Measurements from ENCODE around the gene SYT1. TPM values are rescaled to one million over a fixed set of nuclear protein-coding genes. Genes with fewer than 3 reads are reported as not detected.

SYT1 gene
- total and polyA plus RNA-seq, 2 donors, result 0.82 to 1.5 TPM

DNA sequence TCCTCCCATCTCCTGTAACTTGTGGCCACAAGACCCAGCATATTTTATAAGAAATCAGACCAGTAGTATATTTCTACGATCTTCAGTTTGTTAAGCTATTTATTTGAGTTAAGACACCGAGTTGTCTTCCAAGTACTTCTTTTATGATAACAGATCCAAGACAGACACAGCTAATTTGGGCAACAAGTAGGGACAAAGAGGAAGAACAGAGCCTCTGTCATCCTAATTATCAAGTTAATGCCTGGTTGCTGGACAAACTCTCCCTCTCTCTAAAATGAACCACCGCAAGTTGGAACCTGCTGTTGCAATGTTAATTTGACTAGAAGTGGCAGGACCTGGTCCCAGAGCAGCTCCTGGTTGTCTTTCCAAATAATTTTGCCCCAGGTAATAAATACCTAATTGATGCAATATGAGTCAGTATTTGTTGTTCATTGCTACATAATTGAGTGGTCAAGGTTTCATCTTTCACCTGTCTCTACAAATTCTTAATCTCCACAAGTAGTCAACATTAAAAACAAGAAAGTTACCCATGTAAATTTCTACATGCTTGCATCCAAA is 502.5 kb downstream of the SYT1 start:
- no peaks in the 10 kb centered on the region for H3K27me3 ChIP-seq (ENCODE audit: control insufficient read depth in 2 of 2, insufficient read depth in 1 of 2, low read length in 1 of 2)
- no peaks in the 10 kb centered on the region for H3K36me3 ChIP-seq (ENCODE audit: control insufficient read depth in 2 of 2, insufficient read depth in 2 of 2, low read length in 1 of 2)
- no peak for DNase-seq (ENCODE audit: low read depth in 6 of 9, low spot score in 9 of 9)
- WGBS, result 92% methylated on average over 3 of the region's 3 CpGs
- no peak overlapping the region for H3K4me3 ChIP-seq (ENCODE audit: low read length in 2 of 2)
- no peak overlapping the region for H3K27ac ChIP-seq (ENCODE audit: low read depth in 1 of 2, low read length in 1 of 2)
- H3K9me3 ChIP-seq (ENCODE audit: control insufficient read depth in 2 of 2, insufficient read depth in 1 of 2, low read length in 1 of 2), result no peaks in the 10 kb centered on the region
- no peaks in the 10 kb centered on the region for H3K4me1 ChIP-seq (ENCODE audit: control insufficient read depth in 2 of 2, insufficient read depth in 2 of 2, low read length in 2 of 2)

DNA sequence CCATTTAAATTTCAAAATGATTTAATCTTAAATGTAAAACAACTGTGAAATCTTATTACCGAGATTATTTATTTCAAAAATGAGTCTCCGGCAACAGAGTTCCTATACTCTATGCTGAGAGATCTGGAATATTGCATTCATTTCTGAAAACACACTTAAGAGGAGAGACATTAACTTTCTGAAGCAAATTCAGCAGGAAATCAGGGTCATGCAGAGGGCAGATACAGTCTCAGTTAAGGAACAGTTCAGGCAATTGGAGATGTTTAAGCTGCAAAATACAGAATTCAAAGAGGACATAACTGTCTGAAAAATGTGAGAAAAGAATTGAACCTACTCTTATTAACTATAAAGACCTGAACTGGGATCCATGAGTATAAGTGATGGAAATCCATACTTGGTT is 505.4 kb downstream of the SYT1 start:
- H3K4me3 ChIP-seq (ENCODE audit: low read length in 2 of 2), result no peak overlapping the region
- no peaks in the 10 kb centered on the region for H3K27me3 ChIP-seq (ENCODE audit: control insufficient read depth in 2 of 2, insufficient read depth in 1 of 2, low read length in 1 of 2)
- DNase-seq (ENCODE audit: low read depth in 6 of 9, low spot score in 9 of 9), result no peak
- no peaks in the 10 kb centered on the region for H3K9me3 ChIP-seq (ENCODE audit: control insufficient read depth in 2 of 2, insufficient read depth in 1 of 2, low read length in 1 of 2)
- H3K36me3 ChIP-seq (ENCODE audit: control insufficient read depth in 2 of 2, insufficient read depth in 2 of 2, low read length in 1 of 2), result no peaks in the 10 kb centered on the region
- no peaks in the 10 kb centered on the region for H3K4me1 ChIP-seq (ENCODE audit: control insufficient read depth in 2 of 2, insufficient read depth in 2 of 2, low read length in 2 of 2)
- 96% methylated on average over 2 of the region's 2 CpGs for WGBS
- no peak overlapping the region for H3K27ac ChIP-seq (ENCODE audit: low read depth in 1 of 2, low read length in 1 of 2)

GRCh38 chr12:79371226-79371625 is 506.7 kb downstream of the SYT1 start:
- Histone ChIP-seq H3K4me1 (ENCODE audit: control insufficient read depth in 2 of 2, insufficient read depth in 2 of 2, low read length in 2 of 2) (no peaks in the 10 kb centered on the region), H3K36me3 (ENCODE audit: control insufficient read depth in 2 of 2, insufficient read depth in 2 of 2, low read length in 1 of 2) (no peaks in the 10 kb centered on the region), H3K27ac (ENCODE audit: low read depth in 1 of 2, low read length in 1 of 2) (no peak overlapping the region), H3K27me3 (ENCODE audit: control insufficient read depth in 2 of 2, insufficient read depth in 1 of 2, low read length in 1 of 2) (no peaks in the 10 kb centered on the region), H3K4me3 (ENCODE audit: low read length in 2 of 2) (no peak overlapping the region), H3K9me3 (ENCODE audit: control insufficient read depth in 2 of 2, insufficient read depth in 1 of 2, low read length in 1 of 2) (no peaks in the 10 kb centered on the region)
- no peak for DNase-seq (ENCODE audit: low read depth in 6 of 9, low spot score in 9 of 9)
- WGBS, result 90% methylated on average over 2 of the region's 2 CpGs

- Histone ChIP-seq H3K4me3 (ENCODE audit: low read length in 2 of 2) (no peak overlapping the region), H3K27me3 (ENCODE audit: control insufficient read depth in 2 of 2, insufficient read depth in 1 of 2, low read length in 1 of 2) (no peaks in the 10 kb centered on the region), H3K27ac (ENCODE audit: low read depth in 1 of 2, low read length in 1 of 2) (no peak overlapping the region), H3K4me1 (ENCODE audit: control insufficient read depth in 2 of 2, insufficient read depth in 2 of 2, low read length in 2 of 2) (no peaks in the 10 kb centered on the region), H3K9me3 (ENCODE audit: control insufficient read depth in 2 of 2, insufficient read depth in 1 of 2, low read length in 1 of 2) (no peaks in the 10 kb centered on the region), H3K36me3 (ENCODE audit: control insufficient read depth in 2 of 2, insufficient read depth in 2 of 2, low read length in 1 of 2) (no peaks in the 10 kb centered on the region)
- peak in 6 of 9 donors; percentile 8 to 64 (median 26) for DNase-seq (ENCODE audit: low read depth in 6 of 9, low spot score in 9 of 9)
- WGBS, result 75% methylated on average over 5 of the region's 5 CpGs
Measured at GRCh38 chr12:79373896-79374499, 509.4 kb downstream of the SYT1 start.

DNA sequence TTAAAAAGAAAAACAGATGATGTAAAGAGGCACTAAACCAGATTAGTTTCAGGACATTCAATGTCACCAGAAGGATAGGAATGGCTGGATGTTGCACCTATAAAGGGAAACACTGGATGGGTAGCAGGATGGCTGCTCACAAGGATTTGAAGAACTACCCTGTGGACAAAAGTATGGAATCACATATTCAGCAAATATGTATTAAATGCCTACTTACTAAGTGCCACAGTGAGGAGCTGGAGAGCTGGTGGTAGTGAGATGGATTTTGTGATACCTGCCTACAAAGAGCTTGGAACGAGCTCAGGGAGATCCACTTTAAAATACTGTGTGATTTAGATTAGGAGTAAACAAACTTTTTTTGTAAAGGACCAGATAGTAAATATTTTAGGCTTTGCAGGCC is 510.0 kb downstream of the SYT1 start:
- no peaks in the 10 kb centered on the region for H3K36me3 ChIP-seq (ENCODE audit: control insufficient read depth in 2 of 2, insufficient read depth in 2 of 2, low read length in 1 of 2)
- no peaks in the 10 kb centered on the region for H3K9me3 ChIP-seq (ENCODE audit: control insufficient read depth in 2 of 2, insufficient read depth in 1 of 2, low read length in 1 of 2)
- H3K4me3 ChIP-seq (ENCODE audit: low read length in 2 of 2), result no peak overlapping the region
- WGBS, result 94% methylated on average over 1 of the region's 1 CpG
- no peaks in the 10 kb centered on the region for H3K27me3 ChIP-seq (ENCODE audit: control insufficient read depth in 2 of 2, insufficient read depth in 1 of 2, low read length in 1 of 2)
- no peak overlapping the region for H3K27ac ChIP-seq (ENCODE audit: low read depth in 1 of 2, low read length in 1 of 2)
- no peak for DNase-seq (ENCODE audit: low read depth in 6 of 9, low spot score in 9 of 9)
- no peaks in the 10 kb centered on the region for H3K4me1 ChIP-seq (ENCODE audit: control insufficient read depth in 2 of 2, insufficient read depth in 2 of 2, low read length in 2 of 2)

DNA sequence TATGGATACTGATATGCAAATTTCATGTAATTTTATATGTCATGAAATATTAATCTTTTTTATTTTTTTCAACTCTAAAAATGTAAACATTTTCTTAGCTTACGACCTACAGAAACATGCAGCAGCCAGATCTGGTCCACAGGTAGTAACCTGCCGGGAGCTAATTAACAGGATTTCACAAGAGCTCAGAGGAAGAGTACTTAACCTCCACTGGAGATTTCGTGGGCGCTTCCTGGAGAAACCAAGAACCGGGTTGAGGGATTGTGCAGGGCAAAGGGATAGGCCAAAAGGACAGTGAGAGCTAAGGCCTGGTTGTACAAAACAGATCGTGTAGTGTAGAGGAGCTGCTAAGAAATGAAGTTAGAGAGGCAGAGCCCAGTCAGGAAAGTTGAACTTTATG is 510.5 kb downstream of the SYT1 start:
- WGBS, result 93% methylated on average over 6 of the region's 6 CpGs
- Histone ChIP-seq H3K36me3 (ENCODE audit: control insufficient read depth in 2 of 2, insufficient read depth in 2 of 2, low read length in 1 of 2) (no peaks in the 10 kb centered on the region), H3K27me3 (ENCODE audit: control insufficient read depth in 2 of 2, insufficient read depth in 1 of 2, low read length in 1 of 2) (no peaks in the 10 kb centered on the region), H3K27ac (ENCODE audit: low read depth in 1 of 2, low read length in 1 of 2) (no peak overlapping the region), H3K4me3 (ENCODE audit: low read length in 2 of 2) (no peak overlapping the region), H3K9me3 (ENCODE audit: control insufficient read depth in 2 of 2, insufficient read depth in 1 of 2, low read length in 1 of 2) (no peaks in the 10 kb centered on the region), H3K4me1 (ENCODE audit: control insufficient read depth in 2 of 2, insufficient read depth in 2 of 2, low read length in 2 of 2) (no peaks in the 10 kb centered on the region)
- no peak for DNase-seq (ENCODE audit: low read depth in 6 of 9, low spot score in 9 of 9)

GRCh38 chr12:79378496-79378895 is 513.9 kb downstream of the SYT1 start:
- Histone ChIP-seq H3K4me1 (ENCODE audit: control insufficient read depth in 2 of 2, insufficient read depth in 2 of 2, low read length in 2 of 2) (peaks cover 0 to 5% of the 10 kb centered on the region in 2 donors), H3K27me3 (ENCODE audit: control insufficient read depth in 2 of 2, insufficient read depth in 1 of 2, low read length in 1 of 2) (no peaks in the 10 kb centered on the region), H3K9me3 (ENCODE audit: control insufficient read depth in 2 of 2, insufficient read depth in 1 of 2, low read length in 1 of 2) (no peaks in the 10 kb centered on the region), H3K36me3 (ENCODE audit: control insufficient read depth in 2 of 2, insufficient read depth in 2 of 2, low read length in 1 of 2) (no peaks in the 10 kb centered on the region), H3K4me3 (ENCODE audit: low read length in 2 of 2) (no peak overlapping the region), H3K27ac (ENCODE audit: low read depth in 1 of 2, low read length in 1 of 2) (no peak overlapping the region)
- DNase-seq (ENCODE audit: low read depth in 6 of 9, low spot score in 9 of 9), result no peak
- WGBS, result 85% methylated on average over 1 of the region's 1 CpG

- Histone ChIP-seq H3K4me1 (ENCODE audit: control insufficient read depth in 2 of 2, insufficient read depth in 2 of 2, low read length in 2 of 2) (peaks cover 0 to 5% of the 10 kb centered on the region in 2 donors), H3K36me3 (ENCODE audit: control insufficient read depth in 2 of 2, insufficient read depth in 2 of 2, low read length in 1 of 2) (no peaks in the 10 kb centered on the region), H3K27ac (ENCODE audit: low read depth in 1 of 2, low read length in 1 of 2) (no peak overlapping the region), H3K4me3 (ENCODE audit: low read length in 2 of 2) (no peak overlapping the region), H3K27me3 (ENCODE audit: control insufficient read depth in 2 of 2, insufficient read depth in 1 of 2, low read length in 1 of 2) (no peaks in the 10 kb centered on the region), H3K9me3 (ENCODE audit: control insufficient read depth in 2 of 2, insufficient read depth in 1 of 2, low read length in 1 of 2) (no peaks in the 10 kb centered on the region)
- no peak for DNase-seq (ENCODE audit: low read depth in 6 of 9, low spot score in 9 of 9)
- 90% methylated on average over 2 of the region's 2 CpGs for WGBS
Measured at GRCh38 chr12:79380402-79380801, 515.8 kb downstream of the SYT1 start.

GRCh38 chr12:79381248-79382208 is 517.0 kb downstream of the SYT1 start:
- DNase-seq (ENCODE audit: low read depth in 6 of 9, low spot score in 9 of 9), result peak in 2 of 9 donors; percentile 8 to 13
- H3K36me3 ChIP-seq (ENCODE audit: control insufficient read depth in 2 of 2, insufficient read depth in 2 of 2, low read length in 1 of 2), result no peaks in the 10 kb centered on the region
- no peaks in the 10 kb centered on the region for H3K27me3 ChIP-seq (ENCODE audit: control insufficient read depth in 2 of 2, insufficient read depth in 1 of 2, low read length in 1 of 2)
- no peaks in the 10 kb centered on the region for H3K9me3 ChIP-seq (ENCODE audit: control insufficient read depth in 2 of 2, insufficient read depth in 1 of 2, low read length in 1 of 2)
- no peak overlapping the region for H3K4me3 ChIP-seq (ENCODE audit: low read length in 2 of 2)
- H3K4me1 ChIP-seq (ENCODE audit: control insufficient read depth in 2 of 2, insufficient read depth in 2 of 2, low read length in 2 of 2), result peaks cover 0 to 5% of the 10 kb centered on the region in 2 donors
- no peak overlapping the region for H3K27ac ChIP-seq (ENCODE audit: low read depth in 1 of 2, low read length in 1 of 2)
- WGBS, result 62% methylated on average over 11 of the region's 11 CpGs
